AML-193 (cell line): ENCODE measurements around the gene PRPF8.

Experiments used
- DNase-seq, 2 experiments: peaks; one replicate each; lab custom pipeline; 2025; lab: John Stamatoyannopoulos, UW

The PRPF8 gene

DNA sequence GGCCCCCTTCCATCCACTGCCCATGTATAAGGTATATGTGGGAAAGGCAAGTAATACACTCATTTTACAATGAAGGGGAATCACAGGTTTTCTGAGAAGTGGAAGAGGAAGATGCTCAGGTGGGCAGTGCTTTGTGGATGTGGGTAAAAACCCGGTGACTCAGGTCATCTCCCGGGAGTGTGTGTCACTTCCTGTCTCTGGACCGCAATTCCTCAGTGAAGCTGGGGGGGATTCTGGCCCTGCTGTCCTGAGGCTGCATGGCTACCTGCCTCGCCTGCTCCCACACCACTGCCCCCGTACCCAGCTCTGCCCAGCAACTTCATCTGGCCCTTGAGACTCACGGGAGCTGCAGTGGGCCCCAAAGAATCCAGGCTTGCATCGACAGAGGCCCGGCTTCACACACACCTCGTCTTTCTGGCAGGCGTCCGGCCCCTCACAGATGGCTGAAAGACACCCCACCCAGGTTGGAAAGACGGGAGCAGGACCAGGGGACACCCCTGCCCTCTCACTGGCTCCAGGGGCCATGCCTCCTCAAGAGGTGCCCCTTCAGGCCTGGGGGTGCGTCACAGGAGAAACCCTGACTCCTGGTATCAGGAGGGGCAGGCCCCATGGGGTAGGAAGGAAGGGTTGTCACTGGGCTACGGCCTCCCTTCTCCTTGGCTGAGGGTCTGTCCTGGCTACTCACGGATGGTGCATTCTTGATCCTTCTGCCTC lies 40.0 kb downstream of the PRPF8 start:
- no peak for DNase-seq

DNA sequence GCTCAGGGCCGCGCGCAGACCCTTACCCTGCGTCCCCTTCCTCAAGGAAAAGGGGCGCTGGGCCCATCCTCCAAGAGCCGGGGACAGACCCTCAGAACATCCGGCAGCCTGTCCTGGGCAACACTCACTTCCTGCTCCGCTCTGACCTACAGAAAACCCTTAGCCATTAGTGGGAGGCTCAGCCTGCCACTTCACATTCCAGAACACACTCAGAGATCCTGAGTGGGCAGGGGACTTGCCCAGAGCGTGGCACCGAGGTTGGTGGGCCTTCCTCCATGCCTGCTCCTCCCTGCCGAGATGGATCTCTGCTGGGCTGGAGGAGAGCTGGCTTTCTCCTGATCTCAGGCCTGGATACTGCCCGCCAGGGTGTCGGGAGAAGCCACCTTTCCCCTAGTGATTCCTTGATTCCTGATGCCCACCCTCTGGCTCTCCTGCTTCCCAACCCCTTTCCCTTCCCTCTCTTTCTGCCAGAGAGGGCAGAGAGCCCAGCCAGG lies 40.6 kb downstream of the PRPF8 start:
- no peak for DNase-seq

DNA sequence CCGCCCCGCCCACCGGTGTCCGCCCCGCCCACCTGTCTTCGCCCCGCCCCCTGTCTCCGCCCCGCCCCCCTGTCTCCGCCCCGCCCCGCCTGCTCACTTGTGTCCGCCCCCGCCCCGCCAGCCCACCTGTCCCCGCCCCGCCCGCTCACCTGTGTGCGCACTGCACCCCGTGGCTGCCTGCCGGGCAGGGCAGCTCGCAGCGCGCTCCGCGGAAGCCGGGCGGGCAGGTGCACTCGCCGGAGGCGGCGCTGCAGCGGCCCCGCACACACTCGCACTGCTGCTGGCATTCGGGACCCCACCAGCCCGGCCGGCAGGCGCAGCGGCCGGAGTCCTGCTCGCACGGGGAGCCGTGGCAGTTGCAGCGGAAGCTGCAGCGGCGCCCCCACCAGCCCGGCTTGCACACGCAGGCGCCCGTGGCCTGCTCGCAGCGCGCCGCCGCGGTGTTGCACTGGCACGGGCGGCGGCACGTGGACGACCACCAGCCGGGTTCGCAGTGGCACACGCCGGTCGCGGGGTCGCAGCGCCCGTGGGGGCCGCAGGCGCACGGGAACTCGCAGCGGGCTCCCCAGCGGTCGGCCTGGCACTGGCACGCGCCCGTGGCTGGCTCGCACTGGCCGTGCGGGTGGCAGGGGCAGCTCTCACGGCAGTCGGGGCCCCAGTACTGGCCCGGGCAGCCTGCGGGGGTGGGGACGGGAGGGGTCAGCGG lies 41.2 kb downstream of the PRPF8 start:
- no peak for DNase-seq

GRCh38 chr17:1641065-1641403 lies 43.6 kb downstream of the PRPF8 start:
- no peak for DNase-seq

GRCh38 chr17:1640329-1641064 lies 44.2 kb downstream of the PRPF8 start:
- DNase-seq: no peak

DNA sequence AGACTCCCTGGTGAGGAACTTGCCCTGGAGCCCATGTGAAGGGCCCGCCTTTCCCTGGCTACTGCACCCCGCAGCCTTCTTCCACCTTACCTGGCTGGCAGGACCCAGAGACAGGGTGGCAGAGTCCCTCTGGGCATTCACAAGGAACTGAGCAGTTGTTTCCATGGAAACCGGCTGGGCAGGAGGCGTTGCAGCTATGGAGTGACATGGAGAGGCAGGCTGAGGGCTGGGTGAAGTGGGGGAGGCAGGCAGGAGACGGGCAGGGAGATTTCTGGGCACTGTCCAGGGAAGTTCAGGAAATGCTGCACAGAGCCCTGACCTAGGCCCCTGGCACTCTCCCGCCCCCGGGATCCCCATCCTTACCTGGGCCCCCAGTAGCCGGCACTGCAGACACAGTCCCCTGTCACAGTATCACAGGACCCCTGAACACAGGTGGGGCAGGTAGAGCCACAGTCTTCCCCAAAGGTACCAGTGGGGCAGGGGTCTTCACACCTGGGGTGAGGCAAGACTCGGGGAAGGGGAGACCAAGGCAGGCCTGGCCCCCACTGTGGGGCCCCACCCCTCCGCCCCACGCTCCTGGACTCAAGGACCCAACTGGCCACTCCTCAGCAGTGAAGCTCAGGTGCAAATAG lies 45.0 kb downstream of the PRPF8 start:
- DNase-seq: no peak

DNA sequence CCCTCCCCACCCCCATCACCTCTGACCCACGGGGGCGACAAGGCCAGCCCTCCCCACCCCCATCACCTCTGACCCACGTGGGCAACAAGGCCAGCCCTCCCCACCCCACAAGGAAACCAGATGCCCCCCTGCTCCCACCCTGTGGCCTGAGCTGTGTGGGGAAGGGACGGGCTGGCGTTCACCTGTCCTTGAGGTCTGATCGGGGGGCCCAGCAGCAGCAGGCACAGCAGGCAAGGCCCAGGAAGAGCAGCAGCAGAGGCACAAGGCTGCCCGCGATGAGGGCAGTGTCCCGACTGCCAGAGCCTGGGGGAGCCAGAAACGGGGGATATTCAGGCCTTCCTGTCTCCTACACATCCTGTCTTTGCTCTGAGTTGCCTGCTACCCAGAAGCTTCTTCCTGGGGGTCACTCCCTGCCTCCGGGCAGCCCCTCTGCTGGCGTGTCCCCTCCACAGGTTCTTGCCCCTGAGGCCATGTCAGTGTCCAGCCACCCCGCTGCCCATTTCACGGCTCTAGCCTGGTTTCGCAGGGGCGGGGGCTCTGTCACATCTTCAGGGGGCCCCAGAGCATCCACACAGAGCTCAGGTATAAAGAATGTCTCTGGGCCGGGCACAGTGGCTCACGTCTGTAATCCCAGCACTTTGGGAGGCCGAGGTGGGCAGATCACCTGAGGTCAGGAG lies 45.9 kb downstream of the PRPF8 start:
- no peak for DNase-seq

DNA sequence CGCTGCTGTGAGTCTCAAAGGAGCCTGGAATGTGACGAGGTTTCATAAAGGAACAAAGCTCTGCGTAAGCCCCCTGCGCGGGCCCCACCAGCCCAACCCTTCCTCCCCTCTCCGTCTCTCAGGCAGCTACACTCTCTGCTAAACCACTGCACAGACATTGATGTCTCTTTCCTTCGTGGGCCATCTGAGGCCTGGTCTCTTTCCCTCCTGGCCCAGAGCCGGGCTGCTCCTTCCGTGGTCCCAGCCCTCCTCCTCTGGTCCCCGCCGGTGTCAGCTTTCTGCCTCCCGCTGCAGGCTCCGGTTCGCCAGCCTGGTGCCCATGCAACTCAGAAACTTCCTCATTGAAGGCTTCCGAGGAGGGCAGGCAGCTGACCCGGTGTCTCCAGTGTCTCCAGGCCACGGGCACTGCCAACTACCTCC lies 46.5 kb downstream of the PRPF8 start:
- no peak for DNase-seq

DNA sequence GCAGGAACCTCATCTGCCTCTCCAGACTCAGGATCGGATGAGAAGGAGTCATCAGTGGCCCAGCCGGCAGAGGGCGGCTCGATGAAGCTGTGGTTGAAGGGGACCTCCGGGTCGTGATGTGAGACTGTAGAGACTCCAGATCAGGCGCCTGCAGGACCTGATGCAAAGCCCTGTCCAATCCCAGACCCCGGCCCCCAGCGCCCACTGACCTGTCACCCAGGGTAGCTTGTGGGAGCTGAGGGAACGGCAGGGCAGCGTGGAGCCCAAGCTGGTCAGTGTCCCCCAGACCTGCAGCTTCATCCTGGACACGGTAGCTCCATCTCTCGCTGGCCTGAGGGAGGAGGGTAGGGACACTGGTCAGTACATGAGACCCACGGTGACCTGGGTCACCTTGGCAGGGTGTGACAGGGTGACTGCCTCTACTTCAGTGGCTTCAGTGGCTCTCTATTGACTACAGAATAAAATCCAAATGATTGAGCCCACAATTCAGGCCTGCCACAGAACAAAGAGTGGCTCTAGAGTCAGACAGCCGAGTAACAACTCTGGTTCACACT lies 47.9 kb downstream of the PRPF8 start:
- no peak for DNase-seq

- no peak for DNase-seq
Measured at GRCh38 chr17:1635675-1636465, 48.8 kb downstream of the PRPF8 start.

DNA sequence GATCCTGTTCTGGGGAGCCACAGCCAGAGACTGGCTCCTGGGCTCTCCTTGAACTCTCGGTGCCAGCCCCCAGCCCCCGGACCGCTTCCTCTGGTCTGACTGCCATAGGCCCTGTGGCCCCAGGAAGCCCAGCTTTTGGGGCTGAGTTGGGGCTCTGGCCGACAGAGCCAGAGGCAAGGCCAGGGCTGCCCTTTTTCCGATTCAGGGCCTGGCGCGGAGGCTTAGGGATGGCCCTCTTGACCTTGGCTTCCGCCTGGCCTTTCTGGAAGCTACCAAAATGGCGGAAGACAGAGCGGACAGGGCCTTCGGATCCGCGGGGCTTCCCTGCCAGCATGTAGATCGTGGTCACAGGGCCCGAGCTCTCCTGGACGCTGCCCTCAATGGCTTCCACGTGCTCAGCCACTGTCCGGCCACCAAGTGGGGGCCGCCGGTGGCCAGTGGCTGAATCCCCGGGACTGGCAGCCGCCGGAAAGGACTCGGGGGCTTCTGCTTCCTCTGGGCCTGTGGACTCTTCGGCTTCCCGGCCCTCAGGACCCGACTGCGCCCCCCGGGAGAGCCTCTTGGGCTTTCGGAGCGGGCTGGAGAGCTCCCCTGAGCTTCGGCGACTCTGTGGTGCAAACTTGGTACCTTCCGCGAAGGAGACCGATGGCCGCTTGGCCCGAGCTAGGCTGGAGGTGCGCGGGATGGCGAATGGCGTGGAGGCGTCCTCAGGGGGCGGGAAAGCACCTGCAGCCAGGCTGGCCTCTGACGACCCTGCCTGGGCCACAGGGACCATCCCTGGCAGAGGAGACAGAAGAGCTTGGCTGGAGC lies 49.6 kb downstream of the PRPF8 start:
- DNase-seq: no peak

DNA sequence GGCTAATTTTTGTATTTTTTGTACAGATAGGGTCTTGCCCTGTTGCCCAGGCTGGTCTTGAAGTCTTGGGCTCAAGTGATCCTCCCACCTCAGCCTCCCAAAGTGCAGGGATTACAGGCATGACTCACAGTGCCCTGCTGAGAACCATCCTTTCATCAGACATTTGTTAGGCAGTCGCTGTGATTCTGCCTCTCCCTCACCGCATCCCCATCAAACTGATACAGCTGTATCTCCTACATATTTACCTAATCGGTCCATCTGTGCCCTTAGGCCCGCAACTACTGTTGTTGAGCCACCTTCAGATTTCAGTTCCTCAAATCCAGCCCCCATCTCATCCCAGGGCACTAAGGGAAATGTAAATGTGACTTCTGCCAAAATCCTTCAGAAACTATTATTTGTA lies 54.0 kb downstream of the PRPF8 start:
- DNase-seq: no peak

GRCh38 chr17:1629504-1630310 lies 55.0 kb downstream of the PRPF8 start:
- peak; percentile 7 to 17 for DNase-seq

DNA sequence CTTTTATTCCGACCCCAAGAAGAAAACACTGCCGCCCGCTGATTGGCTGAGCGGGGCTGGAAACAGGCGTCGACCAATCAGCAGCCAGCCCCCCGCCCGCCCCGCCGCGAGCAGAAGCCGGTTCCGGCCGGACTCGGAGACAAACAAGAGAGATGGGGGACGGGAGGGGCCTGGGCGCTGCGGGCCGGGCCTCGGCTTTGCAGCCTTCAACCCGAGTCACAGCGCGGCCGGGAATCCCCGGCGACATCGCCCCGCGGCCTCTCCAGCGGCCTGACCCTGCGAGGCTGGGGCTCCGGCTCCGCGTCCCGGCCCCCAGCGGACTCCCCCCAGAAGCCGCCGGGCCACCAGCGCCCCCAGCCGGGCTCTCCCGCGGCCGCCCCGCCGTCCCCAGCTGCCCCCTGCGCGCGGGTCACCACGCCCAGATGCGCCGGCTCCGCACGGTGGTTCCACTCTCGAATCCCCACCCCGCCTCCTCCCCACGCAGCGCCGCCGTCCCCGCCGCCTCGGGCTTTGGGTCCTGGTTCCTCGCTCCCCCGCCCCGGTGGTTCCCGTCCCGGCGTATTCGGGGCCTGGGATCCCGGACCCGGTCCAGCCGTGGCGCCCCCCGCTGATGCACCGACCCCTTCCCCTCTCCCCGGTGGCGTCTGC lies 55.7 kb downstream of the PRPF8 start:
- DNase-seq: peak; percentile 46 to 47

GRCh38 chr17:1627982-1628855 lies 56.4 kb downstream of the PRPF8 start, which contains the start of gene SLC43A2:
Gene SLC43A2, minus strand, starts transcription at chr17:1628834. Its CDS starts 960 bp downstream, at chr17:1627874.
- peak; percentile 8 to 32 for DNase-seq

DNA sequence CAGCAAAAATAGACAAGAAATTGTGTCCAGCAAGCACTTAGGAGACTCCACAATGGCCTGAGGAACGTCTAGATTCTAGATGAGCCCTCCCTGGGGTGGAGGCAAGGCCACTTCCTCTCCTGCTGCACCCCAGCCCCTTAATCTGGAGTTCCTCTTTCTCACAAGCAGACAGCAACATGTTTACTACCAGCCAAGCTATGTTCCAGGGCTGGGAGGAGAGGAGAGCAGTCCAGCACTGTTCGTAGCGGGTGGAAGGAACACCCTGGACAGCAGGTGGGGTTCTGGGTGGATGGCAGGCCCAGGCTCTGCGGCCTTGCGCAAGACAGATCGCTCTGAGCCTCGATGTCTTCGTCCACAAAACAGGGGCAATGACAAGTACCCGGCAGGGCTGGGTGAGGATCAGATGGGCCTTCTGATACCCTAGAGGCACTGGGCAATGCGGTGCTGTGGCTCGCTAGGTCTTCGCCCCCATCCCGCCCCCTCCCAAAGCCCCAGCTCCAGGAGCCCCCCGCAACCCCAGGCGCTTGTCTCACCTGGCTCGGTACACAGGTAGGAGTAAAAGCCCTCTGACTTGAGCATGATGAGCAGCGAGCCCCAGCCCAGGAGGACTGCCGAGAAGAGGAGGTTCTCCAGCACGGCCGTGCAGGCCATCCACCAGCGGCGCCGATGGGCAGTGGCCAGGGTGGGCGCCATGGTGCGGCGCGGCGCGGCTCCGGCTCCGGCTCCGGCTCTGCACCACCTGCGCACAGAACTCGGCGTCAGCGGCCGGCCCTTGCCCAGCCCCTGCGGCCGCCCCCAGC lies 57.3 kb downstream of the PRPF8 start:
- DNase-seq: peak; percentile 31 to 47
